Thyroid gland (tissue), 4 donors: ENCODE data around the gene SFTPA2.

Experiments used
- CTCF ChIP-seq, 6 experiments: fragments of 200-600 bp in 3 of 6; fragments of 450-650 bp in 3 of 6; sonication (generic) in 3 of 6; IDR thresholded peaks; one replicate each; pipeline ENCODE4 v1.5.1; 2016 to 2019; ENCODE audit warnings: antibody characterized with exemption in 6 of 6, mild to moderate bottlenecking in 2 of 6, inconsistent platforms in 1 of 6, moderate library complexity in 1 of 6
- POLR2A ChIP-seq, 2 donors: fragments of 450-650 bp; IDR thresholded peaks; one replicate each; pipeline ENCODE4 v1.6.1; 2017; ENCODE audit warnings: antibody characterized with exemption in 2 of 2, mild to moderate bottlenecking in 2 of 2, moderate library complexity in 1 of 2

GRCh38 chr10:79579361-79579760 lies 19.2 kb upstream of the SFTPA2 start:
- no peak for TF ChIP-seq CTCF (IDR thresholded peaks at IDR 0.05)
- no peak for TF ChIP-seq POLR2A (IDR thresholded peaks at IDR 0.05)
